OCI-M2 (cell line): Measurements from ENCODE around the gene SCAF1.

Experiments used
- DNase-seq: peaks from one replicate; lab custom pipeline; 2025; ENCODE audit not compliant: unreplicated experiment; lab: John Stamatoyannopoulos, UW

Gene SCAF1

GRCh38 chr19:49684983-49685553 is 43.1 kb downstream of the SCAF1 start:
- no peak for DNase-seq

GRCh38 chr19:49685845-49686332 is 43.9 kb downstream of the SCAF1 start:
- no peak for DNase-seq

- DNase-seq: no peak
Measured at GRCh38 chr19:49686503-49687088, 44.6 kb downstream of the SCAF1 start.

- no peak for DNase-seq
Measured at GRCh38 chr19:49687150-49687549, 45.1 kb downstream of the SCAF1 start.

GRCh38 chr19:49687566-49688316 is 45.7 kb downstream of the SCAF1 start:
- DNase-seq: no peak

- DNase-seq: no peak
Measured at GRCh38 chr19:49688531-49689132, 46.6 kb downstream of the SCAF1 start.

GRCh38 chr19:49689133-49690078 is 47.4 kb downstream of the SCAF1 start, which contains the start of gene ADM5:
Gene ADM5, plus strand, starts transcription at chr19:49689594. Its CDS starts 244 bp downstream, at chr19:49689838.
- DNase-seq: no peak

- no peak for DNase-seq
Measured at GRCh38 chr19:49690079-49690655, 48.2 kb downstream of the SCAF1 start.

GRCh38 chr19:49690656-49691242 is 48.7 kb downstream of the SCAF1 start, which contains the start of gene CPT1C:
Gene CPT1C, plus strand, starts transcription at chr19:49691116. Its CDS starts 1,137 bp downstream, at chr19:49692253.
- DNase-seq: no peak

- DNase-seq: no peak
Measured at GRCh38 chr19:49691243-49692146, 49.5 kb downstream of the SCAF1 start.

- no peak for DNase-seq
Measured at GRCh38 chr19:49692147-49692506, 50.1 kb downstream of the SCAF1 start.

- no peak for DNase-seq
Measured at GRCh38 chr19:49696115-49696514, 54.1 kb downstream of the SCAF1 start.

- DNase-seq: no peak
Measured at GRCh38 chr19:49696865-49697264, 54.9 kb downstream of the SCAF1 start.

GRCh38 chr19:49699364-49699763 is 57.4 kb downstream of the SCAF1 start:
- DNase-seq: no peak

- DNase-seq: no peak
Measured at GRCh38 chr19:49700563-49700962, 58.6 kb downstream of the SCAF1 start.

GRCh38 chr19:49701271-49701786 is 59.3 kb downstream of the SCAF1 start:
- DNase-seq: no peak

- DNase-seq: no peak
Measured at GRCh38 chr19:49704888-49705642, 63.1 kb downstream of the SCAF1 start.

GRCh38 chr19:49705919-49706318 is 63.9 kb downstream of the SCAF1 start:
- no peak for DNase-seq
